ENCODE measurements around the gene USP19.

DNA sequence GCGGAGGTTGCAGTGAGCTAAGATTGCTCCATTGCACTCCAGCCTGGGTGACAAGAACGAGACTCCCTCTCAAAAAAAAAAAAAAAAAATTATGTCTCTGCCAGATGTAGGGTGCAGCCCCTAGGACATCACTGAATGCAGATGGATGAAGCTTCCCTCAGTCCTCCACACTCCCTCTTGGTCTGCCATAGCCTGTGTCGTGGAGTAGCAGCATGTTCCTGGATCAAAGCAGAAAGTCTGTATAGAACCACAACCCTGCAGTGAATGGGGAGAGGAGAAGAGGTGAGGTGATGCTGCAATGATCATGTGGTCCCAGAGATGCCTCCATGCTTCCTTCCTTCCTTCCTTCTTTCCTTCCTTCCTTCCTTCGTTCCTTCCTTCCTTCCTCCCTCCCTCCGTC, 27.5 kb upstream of the USP19 start:
- TF ChIP-seq POLR2A (IDR thresholded peaks at IDR 0.05; ENCODE audit: extremely low read depth, insufficient read length) = no peak
- TF ChIP-seq, protein P1, sequence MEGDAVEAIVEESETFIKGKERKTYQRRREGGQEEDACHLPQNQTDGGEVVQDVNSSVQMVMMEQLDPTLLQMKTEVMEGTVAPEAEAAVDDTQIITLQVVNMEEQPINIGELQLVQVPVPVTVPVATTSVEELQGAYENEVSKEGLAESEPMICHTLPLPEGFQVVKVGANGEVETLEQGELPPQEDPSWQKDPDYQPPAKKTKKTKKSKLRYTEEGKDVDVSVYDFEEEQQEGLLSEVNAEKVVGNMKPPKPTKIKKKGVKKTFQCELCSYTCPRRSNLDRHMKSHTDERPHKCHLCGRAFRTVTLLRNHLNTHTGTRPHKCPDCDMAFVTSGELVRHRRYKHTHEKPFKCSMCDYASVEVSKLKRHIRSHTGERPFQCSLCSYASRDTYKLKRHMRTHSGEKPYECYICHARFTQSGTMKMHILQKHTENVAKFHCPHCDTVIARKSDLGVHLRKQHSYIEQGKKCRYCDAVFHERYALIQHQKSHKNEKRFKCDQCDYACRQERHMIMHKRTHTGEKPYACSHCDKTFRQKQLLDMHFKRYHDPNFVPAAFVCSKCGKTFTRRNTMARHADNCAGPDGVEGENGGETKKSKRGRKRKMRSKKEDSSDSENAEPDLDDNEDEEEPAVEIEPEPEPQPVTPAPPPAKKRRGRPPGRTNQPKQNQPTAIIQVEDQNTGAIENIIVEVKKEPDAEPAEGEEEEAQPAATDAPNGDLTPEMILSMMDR (IDR thresholded peaks at IDR 0.05; ENCODE audit: low read depth, low read length) = no peak
- TF ChIP-seq, protein P2, sequence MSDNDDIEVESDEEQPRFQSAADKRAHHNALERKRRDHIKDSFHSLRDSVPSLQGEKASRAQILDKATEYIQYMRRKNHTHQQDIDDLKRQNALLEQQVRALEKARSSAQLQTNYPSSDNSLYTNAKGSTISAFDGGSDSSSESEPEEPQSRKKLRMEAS (IDR thresholded peaks at IDR 0.05; ENCODE audit: low read depth, low read length) = no peak
